Stomach (tissue), 4 donors: ENCODE measurements around the gene PPP2R5D.

Experiments used
- CTCF ChIP-seq, 7 experiments: fragments of 450-650 bp in 4 of 7; fragments of 200-600 bp in 3 of 7; sonication (generic) in 3 of 7; IDR thresholded peaks; one replicate each; pipeline ENCODE4 v1.5.1; 2016 to 2019; ENCODE audit warnings: antibody characterized with exemption in 7 of 7, control low read depth in 2 of 7, mild to moderate bottlenecking in 1 of 7
- EP300 ChIP-seq: sonication (generic); formaldehyde crosslinking; IDR thresholded peaks from one replicate; pipeline ENCODE4 v1.6.1; 2017; ENCODE audit warnings: antibody characterized with exemption
- POLR2A ChIP-seq, 4 donors: fragments of 450-650 bp; IDR thresholded peaks; one replicate each; pipeline ENCODE4 v1.6.1; 2016; ENCODE audit warnings: antibody characterized with exemption in 4 of 4, control low read depth in 2 of 4, mild to moderate bottlenecking in 1 of 4, moderate library complexity in 1 of 4
- POLR2AphosphoS5 ChIP-seq, 3 donors: sonication (generic); formaldehyde crosslinking; IDR thresholded peaks; one replicate each; pipeline ENCODE4 v1.6.1; 2016; ENCODE audit warnings: antibody characterized with exemption in 3 of 3

GRCh38 chr6:43029120-43029519, 44.8 kb downstream of the PPP2R5D start:
- TF ChIP-seq CTCF (IDR thresholded peaks at IDR 0.05) (no peak), POLR2AphosphoS5 (IDR thresholded peaks at IDR 0.05) (no peak), POLR2A (IDR thresholded peaks at IDR 0.05) (no peak), EP300 (no peak)
